ENCODE results near the gene SP140L.
A peak's percentile ranks its signal among the peaks of the same experiment; 100 is the strongest.
"Not testable (repeated sequence)": the region's sequence is repeated elsewhere in the genome, so short reads cannot be mapped to it uniquely, and the experiment has no call there.

Gene SP140L

GRCh38 chr2:230419181-230419580 lies 92.2 kb downstream of the SP140L start:
- DNase-seq (ENCODE audit: low spot score), result no peak

DNA sequence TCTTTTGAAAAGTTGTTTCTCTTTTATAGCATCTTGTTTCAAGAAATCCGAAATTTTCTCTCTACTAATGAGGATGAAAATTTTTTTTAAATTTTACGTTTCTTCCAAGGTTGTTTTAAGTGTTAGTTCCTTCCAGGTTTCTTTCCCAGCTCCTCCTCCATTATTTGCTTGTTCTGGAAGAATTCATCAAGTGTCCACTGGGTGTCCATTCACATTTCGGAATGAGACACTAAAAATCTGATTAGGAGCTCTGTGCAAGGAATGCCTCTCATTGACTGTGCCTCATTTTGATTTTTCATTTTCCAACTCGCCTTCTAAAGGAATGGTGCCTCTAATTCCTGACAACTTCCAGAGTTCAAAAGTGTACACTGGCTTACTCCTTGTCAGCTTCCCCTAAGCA lies 95.2 kb downstream of the SP140L start:
- DNase-seq (ENCODE audit: low spot score), result no peak

GRCh38 chr2:230423851-230424458 lies 97.0 kb downstream of the SP140L start:
- DNase-seq (ENCODE audit: low spot score), result no peak

GRCh38 chr2:230425377-230425776 lies 98.4 kb downstream of the SP140L start:
- no peak for DNase-seq (ENCODE audit: low spot score)

DNA sequence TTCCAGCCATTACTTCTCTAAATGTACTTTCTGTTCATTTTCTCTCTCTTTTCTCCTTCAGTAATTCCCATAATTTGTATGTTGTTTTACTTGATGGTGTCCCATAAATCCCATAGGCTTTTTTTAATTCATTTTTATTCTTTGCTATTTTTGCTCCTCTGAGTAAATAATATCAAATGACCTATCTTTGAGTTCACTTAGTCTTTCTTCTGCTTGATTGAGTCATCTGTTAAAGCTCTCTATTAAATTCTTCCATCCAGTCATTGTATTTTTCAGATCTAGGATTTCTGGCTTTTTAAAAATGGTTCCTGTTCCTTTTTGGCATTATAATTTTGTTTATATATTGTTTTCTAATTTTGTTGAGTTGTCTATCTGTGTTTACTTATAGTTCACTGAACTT lies 102.5 kb downstream of the SP140L start:
- DNase-seq (ENCODE audit: low spot score), result no peak

DNA sequence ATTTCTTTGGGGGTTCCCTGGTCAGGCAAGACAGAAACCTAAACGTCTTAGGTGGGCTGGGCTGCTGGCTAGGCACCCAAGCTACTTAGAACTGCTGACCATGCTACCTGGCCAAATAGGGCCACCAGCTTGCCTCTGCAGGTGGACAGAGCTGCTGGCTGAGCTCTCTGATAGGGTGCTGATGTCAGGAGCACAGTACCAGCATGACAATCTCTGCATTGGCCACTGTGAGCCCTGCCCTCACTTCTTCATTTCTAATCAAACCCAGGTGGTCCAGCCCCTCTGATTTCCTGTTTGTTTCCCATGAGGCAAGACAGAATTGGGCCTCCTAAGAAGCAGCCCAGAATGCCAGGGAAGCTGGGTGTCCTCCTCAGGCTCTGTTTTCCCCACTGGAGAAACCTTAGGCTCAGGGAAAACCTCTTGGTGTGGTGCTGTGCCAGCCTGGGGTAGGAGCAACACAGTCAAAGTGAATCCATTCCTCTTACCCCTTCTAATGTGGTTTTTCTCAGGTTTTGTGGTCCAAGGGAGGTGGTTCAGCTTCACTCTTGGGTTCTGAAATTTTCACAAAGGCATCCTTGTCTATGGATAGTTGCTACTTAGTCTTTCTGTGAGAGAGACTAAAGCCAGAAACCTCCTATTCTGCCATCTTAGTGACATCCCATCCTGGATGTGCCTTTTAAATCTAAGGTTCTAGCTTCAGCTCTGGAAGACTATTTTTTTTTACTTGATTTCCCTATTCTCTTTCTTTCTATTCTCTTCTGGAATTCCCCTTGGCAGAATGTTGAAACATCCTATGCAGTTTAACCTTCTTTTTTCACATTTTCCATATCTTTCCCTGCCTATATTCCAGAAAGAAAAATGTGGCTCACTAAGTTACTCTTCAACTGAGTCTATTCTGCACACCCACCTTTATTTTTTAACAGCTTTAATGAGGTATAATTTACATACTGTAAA lies 104.2 kb downstream of the SP140L start:
- DNase-seq (ENCODE audit: low spot score), result no peak

DNA sequence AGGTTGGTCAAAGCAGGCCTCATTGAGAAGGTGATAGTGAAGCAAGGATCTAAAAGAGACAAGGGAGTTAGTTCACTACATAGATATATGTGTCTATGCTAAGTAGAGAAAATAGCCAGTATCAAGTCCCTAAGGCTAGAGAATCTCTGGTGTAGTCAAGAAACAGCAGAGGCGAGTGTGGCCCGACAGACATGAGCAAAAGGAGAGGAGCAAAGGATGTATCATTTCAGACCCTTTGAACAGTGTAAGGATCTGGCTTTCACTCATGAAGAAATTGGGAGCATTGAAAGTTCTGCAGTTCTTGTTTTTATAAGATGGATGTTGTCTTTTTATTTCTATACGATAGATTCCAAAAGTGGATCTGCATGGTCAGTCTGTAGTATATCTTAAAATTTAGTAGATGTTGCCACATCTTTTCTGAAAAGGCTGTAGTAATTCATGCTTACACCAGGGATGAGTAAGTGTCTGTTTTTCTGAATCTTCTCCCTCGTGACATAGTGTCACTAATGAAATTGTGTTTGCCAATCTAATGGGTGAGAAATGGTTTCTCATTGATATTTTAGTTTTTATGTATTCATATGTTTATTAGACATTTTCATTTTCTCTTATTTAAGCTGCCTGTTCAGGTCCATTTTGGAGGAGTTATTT lies 107.8 kb downstream of the SP140L start:
- no peak for DNase-seq (ENCODE audit: low spot score)

- no peak for DNase-seq (ENCODE audit: low spot score)
These were observed 108.4 kb downstream of the SP140L start for GRCh38 chr2:230435431-230435830.

GRCh38 chr2:230439121-230439520 lies 112.1 kb downstream of the SP140L start:
- DNase-seq (ENCODE audit: low spot score), result not testable (repeated sequence)

DNA sequence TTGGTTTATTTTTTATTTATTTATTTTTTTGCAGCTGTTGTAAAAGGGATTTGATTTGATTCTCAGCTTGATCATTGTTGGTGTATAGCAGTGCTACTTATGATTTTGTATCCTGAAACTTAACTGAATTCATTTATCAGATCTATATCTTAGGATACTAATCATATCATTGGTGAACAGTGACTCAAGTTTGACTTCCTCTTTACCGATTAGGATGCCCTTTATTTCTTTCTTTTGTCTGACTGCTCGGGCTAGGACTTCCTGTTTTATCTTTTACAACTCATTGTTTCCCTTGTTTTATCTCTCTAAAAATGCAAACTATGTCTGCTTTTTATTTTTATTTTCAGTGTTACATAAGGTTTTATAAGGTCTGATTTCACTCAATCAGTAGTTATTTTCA lies 112.6 kb downstream of the SP140L start:
- peak; percentile 49 for DNase-seq (ENCODE audit: low spot score)

DNA sequence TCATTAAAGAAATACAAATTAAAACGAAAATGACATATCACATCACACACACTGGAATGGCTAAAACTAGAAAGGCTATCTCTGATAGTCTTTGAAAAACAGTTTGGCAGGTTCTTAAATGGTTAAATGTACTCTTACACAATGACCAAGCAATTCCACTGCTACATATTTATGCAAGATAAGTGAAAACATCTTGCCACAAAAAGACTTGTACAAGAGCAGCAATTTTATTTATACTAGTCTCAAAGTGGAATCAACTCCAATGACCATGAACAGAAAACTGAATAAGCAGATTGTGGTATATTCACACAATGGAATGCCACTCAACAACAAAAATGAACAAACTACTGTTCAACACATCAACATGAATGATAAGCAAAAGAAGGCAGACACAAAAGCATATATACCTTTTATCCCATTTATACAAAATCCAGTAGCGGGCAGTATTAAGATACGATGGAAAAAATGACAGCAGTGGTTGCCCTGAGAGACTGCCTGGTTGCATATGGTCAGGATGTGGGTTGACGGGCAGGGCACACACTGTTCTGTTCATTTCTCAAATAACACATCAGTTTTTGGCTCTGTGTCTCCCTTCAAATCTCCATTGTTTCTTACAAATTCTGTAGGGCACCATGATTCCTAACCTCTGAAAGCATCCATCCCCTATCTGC lies 114.4 kb downstream of the SP140L start:
- peak; percentile 57 for DNase-seq (ENCODE audit: low spot score)

DNA sequence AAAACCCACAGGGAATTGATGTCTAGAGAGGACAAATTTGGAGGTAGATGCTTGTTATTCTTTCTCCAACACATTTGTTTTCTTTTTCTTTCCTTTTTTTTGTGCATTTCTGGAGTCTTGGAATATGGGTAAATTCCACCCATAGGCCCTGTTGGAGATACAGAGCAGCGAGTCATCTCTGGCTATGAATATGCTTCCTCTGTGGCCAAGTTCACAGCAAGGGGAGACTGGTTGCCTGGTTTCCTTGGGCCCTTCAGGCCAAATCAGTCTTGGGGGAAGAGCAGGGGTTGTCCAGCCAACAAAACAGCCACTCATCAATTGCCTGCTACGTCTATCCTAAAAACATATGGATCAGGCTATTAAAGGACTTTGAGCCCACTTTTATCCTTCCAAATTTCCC lies 116.5 kb downstream of the SP140L start:
- DNase-seq (ENCODE audit: low spot score), result no peak

DNA sequence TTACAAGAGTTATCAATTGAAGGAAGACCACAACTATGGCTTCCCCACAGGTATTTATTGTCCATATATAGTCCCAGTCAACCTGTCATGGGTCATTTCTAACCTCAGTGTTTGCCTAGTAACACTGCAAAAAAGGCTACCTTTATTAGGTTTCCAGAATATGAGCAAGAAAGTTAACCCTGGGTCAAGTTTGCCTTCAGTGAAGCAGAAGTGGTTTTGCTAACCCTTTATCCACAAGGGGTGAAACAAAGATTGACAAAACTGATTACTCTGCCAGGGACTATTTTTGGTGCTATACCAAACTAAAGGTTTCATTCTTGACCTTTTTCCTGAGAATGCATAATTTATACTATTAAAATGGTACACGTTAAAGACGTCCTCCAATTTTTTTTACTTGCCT lies 117.8 kb downstream of the SP140L start:
- no peak for DNase-seq (ENCODE audit: low spot score)

DNA sequence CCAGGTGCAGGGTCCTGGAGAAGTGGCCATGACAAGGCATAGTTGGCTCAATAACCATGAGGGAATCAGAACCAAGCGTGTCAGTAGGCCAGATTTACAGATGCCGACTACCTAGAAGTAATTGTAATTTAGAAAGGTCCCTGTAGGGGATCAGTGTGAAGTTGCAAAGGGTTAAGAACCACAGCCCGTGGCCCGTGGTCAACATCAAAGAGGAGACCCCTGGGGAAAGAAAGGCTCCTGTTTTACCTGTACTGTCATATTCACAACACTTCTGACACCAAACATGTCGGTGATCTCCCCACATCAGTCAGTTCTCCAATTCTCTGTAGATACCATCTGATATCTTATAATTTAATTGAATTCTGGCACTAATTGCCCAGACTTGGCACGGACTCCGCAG lies 120.0 kb downstream of the SP140L start:
- no peak for DNase-seq (ENCODE audit: low spot score)

GRCh38 chr2:230447455-230448451 lies 120.8 kb downstream of the SP140L start:
- DNase-seq (ENCODE audit: low spot score), result peak; percentile 41

DNA sequence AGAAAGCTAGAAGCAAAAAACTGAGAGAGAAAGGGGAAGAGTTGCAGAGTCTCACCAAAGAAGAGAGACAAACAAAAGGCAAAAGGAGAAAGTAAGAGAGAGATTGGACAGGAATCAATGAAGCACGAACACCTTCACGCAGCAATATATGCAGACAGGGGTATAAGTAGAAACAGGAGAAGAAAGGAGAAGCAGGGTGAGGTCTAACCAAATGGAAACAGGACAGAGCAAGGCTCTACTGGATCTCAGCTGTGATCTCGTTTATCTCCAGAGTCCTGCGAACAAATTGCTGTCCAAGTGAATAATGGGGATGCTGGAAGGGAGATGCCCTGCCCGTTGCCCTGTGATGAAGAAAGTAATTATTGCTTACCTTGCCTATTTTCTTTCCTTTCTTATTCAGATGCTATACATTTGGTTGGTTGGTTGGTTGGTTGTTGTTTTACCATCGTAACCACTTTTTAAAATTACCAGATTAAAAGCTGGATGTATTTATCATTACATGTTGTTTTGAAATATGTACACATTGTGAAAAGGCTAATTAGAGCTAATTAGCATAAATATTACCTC lies 123.0 kb downstream of the SP140L start:
- no peak for DNase-seq (ENCODE audit: low spot score)

DNA sequence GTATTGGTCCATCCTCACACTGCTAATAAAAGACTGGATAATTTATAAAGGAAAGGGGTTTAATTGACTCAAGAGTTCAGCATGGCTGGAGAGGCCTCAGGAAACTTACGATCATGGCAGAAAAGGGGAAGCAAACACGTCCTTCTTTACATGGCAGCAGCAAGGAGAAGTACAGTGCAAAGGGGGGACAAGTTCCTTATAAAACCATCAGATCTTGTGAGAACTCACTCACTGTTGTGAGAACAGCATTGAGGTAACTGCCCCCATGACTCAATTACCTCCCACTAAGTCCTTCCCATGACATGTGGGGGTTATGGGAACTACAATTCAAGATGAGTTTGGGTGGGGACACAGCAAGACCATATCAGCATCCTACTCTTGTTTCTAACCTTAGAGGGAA lies 126.0 kb downstream of the SP140L start:
- no peak for DNase-seq (ENCODE audit: low spot score)
